MM.1S (cell line): ENCODE results near the gene PIK3C3.
"Not testable (repeated sequence)": the region's sequence is repeated elsewhere in the genome, so short reads cannot be mapped to it uniquely, and the experiment has no call there.

Source experiments
- DNase-seq: peaks from one replicate; pipeline ENCODE4 v3.0.0-alpha.2; 2015
- H2AFZ ChIP-seq: fragments of 300-600 bp; sonication (generic); 2 replicates; pipeline ENCODE4 v1.6.0; 2016; ENCODE audit warnings: antibody characterized with exemption, low read length
- H3F3A ChIP-seq: fragments of 300-600 bp; sonication (generic); 2 replicates; pipeline ENCODE4 v1.6.1; 2016; ENCODE audit warnings: mild to moderate bottlenecking, antibody characterized with exemption, low read length, moderate library complexity, mixed read lengths; ENCODE audit not compliant: insufficient read depth
- H3K27ac ChIP-seq: fragments of 300-600 bp; sonication (generic); 2 replicates; pipeline ENCODE4 v1.5.1; 2016; ENCODE audit warnings: mild to moderate bottlenecking, low read length
- H3K27me3 ChIP-seq: fragments of 300-600 bp; sonication (generic); replicated peaks from 2 replicates; pipeline ENCODE4 v1.6.0; 2016; ENCODE audit warnings: low read length; ENCODE audit not compliant: insufficient read depth
- H3K36me3 ChIP-seq: fragments of 300-600 bp; sonication (generic); replicated peaks from 2 replicates; pipeline ENCODE4 v1.6.1; 2016; ENCODE audit warnings: mild to moderate bottlenecking, low read length, mixed read lengths; ENCODE audit not compliant: insufficient read depth
- H3K4me1 ChIP-seq: fragments of 300-600 bp; sonication (generic); 2 replicates; pipeline ENCODE4 v1.6.1; 2016; ENCODE audit warnings: low read length, mixed read lengths
- H3K4me2 ChIP-seq: fragments of 300-600 bp; sonication (generic); 2 replicates; pipeline ENCODE4 v1.6.0; 2016; ENCODE audit warnings: low read depth, low read length
- H3K4me3 ChIP-seq: fragments of 300-600 bp; sonication (generic); 2 replicates; pipeline ENCODE4 v1.5.1; 2016; ENCODE audit warnings: low read length, mixed read lengths
- H3K79me2 ChIP-seq: fragments of 300-600 bp; sonication (generic); 2 replicates; pipeline ENCODE4 v1.6.1; 2016; ENCODE audit warnings: mixed run types, low read length, mixed read lengths
- H3K9ac ChIP-seq: fragments of 300-600 bp; sonication (generic); 2 replicates; pipeline ENCODE4 v1.6.1; 2016; ENCODE audit warnings: low read length, mixed read lengths
- H3K9me2 ChIP-seq: fragments of 300-600 bp; sonication (generic); replicated peaks from 2 replicates; pipeline ENCODE4 v1.6.1; 2016; ENCODE audit warnings: mild to moderate bottlenecking, low read length, mixed read lengths; ENCODE audit not compliant: insufficient read depth
- H3K9me3 ChIP-seq: fragments of 300-600 bp; sonication (generic); replicated peaks from 2 replicates; pipeline ENCODE4 v1.6.1; 2016; ENCODE audit warnings: mild to moderate bottlenecking, low read length, mixed read lengths; ENCODE audit not compliant: insufficient read depth
- H4K20me1 ChIP-seq: fragments of 300-600 bp; sonication (generic); 2 replicates; pipeline ENCODE4 v1.6.1; 2016; ENCODE audit warnings: mild to moderate bottlenecking, low read length, moderate library complexity, mixed read lengths; ENCODE audit not compliant: insufficient read depth
- CTCF ChIP-seq: fragments of 300-600 bp; sonication (generic); IDR thresholded peaks from 2 replicates; pipeline ENCODE4 v1.5.1; 2016; ENCODE audit warnings: antibody characterized with exemption, low read length, mixed read lengths
- EZH2 ChIP-seq: fragments of 300-600 bp; sonication (generic); optimal IDR thresholded peaks from 2 replicates; pipeline ENCODE3; 2017; ENCODE audit warnings: low read depth, mild to moderate bottlenecking, antibody characterized with exemption, low read length, mixed read lengths
- EZH2phosphoT487 ChIP-seq: fragments of 300-600 bp; sonication (generic); IDR thresholded peaks from 2 replicates; pipeline ENCODE4 v1.6.1; 2018; ENCODE audit warnings: antibody characterized with exemption, low read length

Gene PIK3C3

GRCh38 chr18:42107287-42107686 lies 152.3 kb downstream of the PIK3C3 start:
- no peaks in the 10 kb centered on the region for H3K36me3 ChIP-seq
- no peaks in the 10 kb centered on the region for H3F3A ChIP-seq
- H3K4me1 ChIP-seq = no peaks in the 10 kb centered on the region; the same call in 1 of the 2 replicates
- H3K9me2 ChIP-seq = no peaks in the 10 kb centered on the region
- no peaks in the 10 kb centered on the region for H4K20me1 ChIP-seq
- no peak overlapping the region for H3K4me2 ChIP-seq
- H3K4me3 ChIP-seq = no peak overlapping the region
- H3K79me2 ChIP-seq = no peaks in the 10 kb centered on the region
- TF ChIP-seq EZH2phosphoT487 (no peak), EZH2 (no peak), CTCF (no peak)
- no peaks in the 10 kb centered on the region for H3K9me3 ChIP-seq
- no peak overlapping the region for H3K9ac ChIP-seq
- DNase-seq = no peak
- no peaks in the 10 kb centered on the region for H3K27me3 ChIP-seq
- H3K27ac ChIP-seq = no peak overlapping the region
- H2AFZ ChIP-seq = no peak overlapping the region

- no peaks in the 10 kb centered on the region; the same call in 1 of the 2 replicates for H3K4me1 ChIP-seq
- no peaks in the 10 kb centered on the region for H3K79me2 ChIP-seq
- no peaks in the 10 kb centered on the region for H3K27me3 ChIP-seq
- H4K20me1 ChIP-seq = no peaks in the 10 kb centered on the region
- DNase-seq = no peak
- no peaks in the 10 kb centered on the region for H3K9me3 ChIP-seq
- no peaks in the 10 kb centered on the region for H3K9me2 ChIP-seq
- no peak overlapping the region for H2AFZ ChIP-seq
- H3K36me3 ChIP-seq = no peaks in the 10 kb centered on the region
- H3K27ac ChIP-seq = no peak overlapping the region
- TF ChIP-seq EZH2 (no peak), CTCF (no peak), EZH2phosphoT487 (no peak)
- H3K4me2 ChIP-seq = no peak overlapping the region
- no peak overlapping the region for H3K4me3 ChIP-seq
- H3K9ac ChIP-seq = no peak overlapping the region
- no peaks in the 10 kb centered on the region for H3F3A ChIP-seq
Measured at GRCh38 chr18:42107691-42108450, 152.8 kb downstream of the PIK3C3 start.

GRCh38 chr18:42112147-42112546 lies 157.1 kb downstream of the PIK3C3 start:
- H3K27me3 ChIP-seq, H2AFZ ChIP-seq, H3F3A ChIP-seq, H3K9ac ChIP-seq, H3K27ac ChIP-seq, H3K79me2 ChIP-seq, DNase-seq, H3K36me3 ChIP-seq, H3K9me3 ChIP-seq, H3K4me2 ChIP-seq, H4K20me1 ChIP-seq, H3K9me2 ChIP-seq, H3K4me3 ChIP-seq: not testable (repeated sequence)
- peaks cover 11% of the 10 kb centered on the region for H3K4me1 ChIP-seq

GRCh38 chr18:42112657-42113420 lies 157.8 kb downstream of the PIK3C3 start:
- no peak overlapping the region for H3K27ac ChIP-seq
- no peaks in the 10 kb centered on the region for H3K36me3 ChIP-seq
- no peaks in the 10 kb centered on the region for H3F3A ChIP-seq
- H3K4me2 ChIP-seq = no peak overlapping the region
- no peak overlapping the region for H3K4me3 ChIP-seq
- no peak overlapping the region for H3K9ac ChIP-seq
- peaks cover 11% of the 10 kb centered on the region for H3K4me1 ChIP-seq
- H4K20me1 ChIP-seq = no peaks in the 10 kb centered on the region
- H2AFZ ChIP-seq = no peak overlapping the region
- TF ChIP-seq EZH2 (no peak), CTCF (no peak), EZH2phosphoT487 (no peak)
- no peak for DNase-seq
- no peaks in the 10 kb centered on the region for H3K79me2 ChIP-seq
- H3K9me2 ChIP-seq = no peaks in the 10 kb centered on the region
- no peaks in the 10 kb centered on the region for H3K27me3 ChIP-seq
- no peaks in the 10 kb centered on the region for H3K9me3 ChIP-seq
